GM18520 (cell line): ENCODE data around the gene GFRA3.
"Not testable (repeated sequence)": the region's sequence is repeated elsewhere in the genome, so short reads cannot be mapped to it uniquely, and the experiment has no call there.

ENCODE experiments used
- ATAC-seq: cut with Tn5 transposase; IDR thresholded peaks from one replicate; pipeline ENCODE4 v1.9.1; 2021; ENCODE audit not compliant: unreplicated experiment

GFRA3 gene

GRCh38 chr5:138247800-138248199 is 26.6 kb downstream of the GFRA3 start:
- ATAC-seq, result not testable (repeated sequence)

GRCh38 chr5:138246822-138247221 is 27.6 kb downstream of the GFRA3 start:
- ATAC-seq, result no peak

GRCh38 chr5:138246334-138246733 is 28.1 kb downstream of the GFRA3 start:
- no peak for ATAC-seq

- no peak for ATAC-seq
Observed at GRCh38 chr5:138245717-138246116, 28.7 kb downstream of the GFRA3 start.

GRCh38 chr5:138243794-138244193 is 30.6 kb downstream of the GFRA3 start:
- ATAC-seq, result no peak

- no peak for ATAC-seq
Observed at GRCh38 chr5:138241688-138242571, 32.5 kb downstream of the GFRA3 start.

GRCh38 chr5:138240650-138241385 is 33.6 kb downstream of the GFRA3 start:
- no peak for ATAC-seq

GRCh38 chr5:138238034-138238433 is 36.4 kb downstream of the GFRA3 start:
- no peak for ATAC-seq

- no peak for ATAC-seq
Observed at GRCh38 chr5:138234651-138235050, 39.8 kb downstream of the GFRA3 start.

GRCh38 chr5:138233280-138233679 is 41.1 kb downstream of the GFRA3 start:
- ATAC-seq, result no peak

GRCh38 chr5:138230981-138231589 is 43.3 kb downstream of the GFRA3 start:
- no peak for ATAC-seq

GRCh38 chr5:138230261-138230660 is 44.2 kb downstream of the GFRA3 start:
- ATAC-seq, result no peak

- no peak for ATAC-seq
Observed at GRCh38 chr5:138229387-138229786, 45.0 kb downstream of the GFRA3 start.

GRCh38 chr5:138226910-138227309 is 47.5 kb downstream of the GFRA3 start:
- ATAC-seq, result no peak

- ATAC-seq, result no peak
Observed at GRCh38 chr5:138224712-138225111, 49.7 kb downstream of the GFRA3 start.

GRCh38 chr5:138223532-138223931 is 50.9 kb downstream of the GFRA3 start:
- ATAC-seq, result no peak

GRCh38 chr5:138216799-138217198 is 57.6 kb downstream of the GFRA3 start:
- ATAC-seq, result no peak

GRCh38 chr5:138213161-138214029 is 61.0 kb downstream of the GFRA3 start, which contains the start of gene CDC23:
Gene CDC23, minus strand, starts transcription at chr5:138213323. Its CDS starts 11 bp downstream, at chr5:138213312.
- peak; percentile 94 for ATAC-seq

GRCh38 chr5:138212828-138213160 is 61.6 kb downstream of the GFRA3 start:
- ATAC-seq, result no peak

- no peak for ATAC-seq
Observed at GRCh38 chr5:138210985-138211384, 63.4 kb downstream of the GFRA3 start.
